ENCODE measurements around the gene NPAS3.

The NPAS3 gene

DNA sequence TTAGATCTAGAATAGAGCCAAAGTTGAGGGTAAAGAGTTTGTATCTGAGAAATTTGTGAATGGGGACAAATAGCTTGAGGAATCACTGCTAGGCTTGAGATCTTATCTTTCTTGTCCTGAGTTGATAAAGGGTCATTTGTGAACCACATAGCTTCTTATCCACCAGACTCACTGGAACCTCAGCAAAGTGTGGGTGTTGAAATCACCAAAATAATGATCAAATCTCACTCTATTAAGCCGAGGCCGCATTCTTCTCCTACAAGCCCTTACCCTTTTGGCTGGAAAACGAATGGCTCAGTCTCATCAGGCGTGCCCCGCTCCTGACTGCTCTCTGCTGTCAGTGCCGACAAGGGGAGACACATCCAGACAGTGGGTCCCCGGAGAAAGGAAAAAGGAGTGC, 771.6 kb downstream of the NPAS3 start:
- DNase-seq (ENCODE audit: low read depth in 2 of 2): no peak

DNA sequence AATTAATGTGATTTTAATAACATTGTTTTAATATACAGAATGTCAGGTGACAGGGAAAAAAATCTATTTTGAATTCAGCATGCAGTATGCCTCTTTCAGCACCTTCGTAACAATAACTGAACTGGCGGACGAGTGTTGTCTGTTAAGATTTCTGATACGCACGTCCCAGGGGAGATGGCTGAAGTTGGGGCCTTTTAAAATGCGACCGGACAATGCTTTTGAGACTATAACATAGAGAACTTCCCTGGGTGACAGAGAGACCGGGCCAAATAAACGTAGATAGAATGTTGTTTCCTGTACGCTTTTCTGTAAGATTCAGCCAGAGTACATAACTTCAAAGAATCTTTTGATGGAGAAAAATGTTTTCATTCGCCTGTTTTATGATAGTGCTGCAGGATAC, 772.5 kb downstream of the NPAS3 start:
- DNase-seq (ENCODE audit: low read depth in 2 of 2): no peak

DNA sequence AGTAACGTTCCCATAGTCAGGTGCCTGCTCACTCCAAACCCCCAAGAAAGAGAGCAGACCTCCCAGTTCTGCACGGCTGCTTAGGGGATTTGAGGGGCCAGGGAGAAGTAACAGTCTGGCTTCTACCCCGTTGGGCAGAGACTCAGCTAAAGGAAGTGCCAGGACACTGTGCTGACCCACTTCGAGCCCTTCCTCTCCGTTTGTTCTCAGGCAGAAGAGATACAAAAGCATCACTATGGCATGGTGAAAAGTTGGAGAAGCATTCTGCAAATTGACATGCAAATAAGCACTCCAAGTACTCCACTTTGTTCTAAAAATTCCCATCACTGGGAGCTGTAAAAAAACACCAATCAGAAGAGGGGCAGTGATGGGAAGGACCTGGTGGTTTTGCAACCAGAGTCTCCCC, 773.1 kb downstream of the NPAS3 start:
- DNase-seq (ENCODE audit: low read depth in 2 of 2): no peak

DNA sequence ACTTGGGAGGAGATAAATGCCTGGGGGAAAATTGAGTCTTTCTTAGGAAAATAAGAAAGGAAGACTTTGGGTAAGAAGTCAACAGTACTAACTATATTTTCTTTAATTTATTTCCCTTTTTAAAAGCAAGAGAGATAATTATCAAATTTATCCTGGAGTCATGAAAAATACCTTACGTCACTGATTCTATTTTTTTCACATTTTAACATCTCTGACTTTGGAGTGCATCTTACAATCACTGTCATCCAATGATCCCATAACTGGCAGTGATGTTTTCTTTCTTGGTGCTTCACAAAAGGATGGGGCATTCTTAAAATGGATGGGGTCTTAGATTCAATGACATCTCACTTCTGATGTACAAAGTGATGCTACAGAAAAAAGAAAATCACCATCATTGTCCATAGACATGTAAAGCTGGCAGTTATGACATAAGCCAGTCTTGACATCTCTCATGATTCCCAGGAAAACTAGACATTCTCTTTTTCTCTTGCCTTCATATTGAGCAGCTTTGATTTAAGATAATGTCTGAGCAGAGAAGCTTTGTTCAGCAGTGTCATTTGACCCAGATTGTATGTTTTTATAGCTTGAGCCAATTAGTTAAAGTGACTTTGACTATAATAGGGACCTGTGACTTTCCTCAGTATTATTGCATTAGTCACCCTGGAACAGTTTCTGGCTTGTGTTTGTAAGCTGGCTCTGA, 776.0 kb downstream of the NPAS3 start:
- DNase-seq (ENCODE audit: low read depth in 2 of 2): no peak

DNA sequence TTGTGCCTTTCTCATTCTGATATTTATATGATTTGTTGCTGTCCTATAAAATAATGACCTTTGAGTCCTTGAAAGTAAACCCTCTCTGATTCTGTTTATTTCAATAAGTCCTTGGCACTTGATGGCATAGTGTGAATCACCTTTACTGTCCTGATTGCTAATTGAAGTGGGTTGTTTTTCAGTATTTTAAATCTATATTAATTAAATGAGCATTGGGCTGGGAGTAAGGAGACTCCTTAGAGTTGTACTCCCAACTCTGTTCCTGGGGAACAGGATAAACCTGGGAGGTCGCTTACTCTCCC, 776.5 kb downstream of the NPAS3 start:
- no peak for DNase-seq (ENCODE audit: low read depth in 2 of 2)

DNA sequence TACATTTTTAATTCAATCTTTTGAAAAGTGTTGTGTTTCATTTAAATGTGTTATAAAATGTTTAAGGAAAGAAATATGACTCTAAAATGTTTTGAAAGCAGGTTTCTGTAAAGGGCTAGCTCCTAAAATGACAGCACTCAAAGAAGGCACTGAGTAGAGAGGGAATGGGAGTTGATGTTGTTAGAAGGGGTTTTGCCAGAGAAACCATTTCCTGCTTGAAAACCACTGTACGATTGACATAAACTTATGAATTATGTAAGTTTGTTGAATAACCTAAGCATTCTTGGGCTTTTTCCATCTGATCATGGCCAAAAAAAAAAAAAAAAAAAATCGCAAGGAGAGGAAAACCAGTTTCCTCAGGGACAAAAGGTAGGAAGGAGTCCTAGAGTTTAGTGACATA, 778.2 kb downstream of the NPAS3 start:
- DNase-seq (ENCODE audit: low read depth in 2 of 2): no peak

DNA sequence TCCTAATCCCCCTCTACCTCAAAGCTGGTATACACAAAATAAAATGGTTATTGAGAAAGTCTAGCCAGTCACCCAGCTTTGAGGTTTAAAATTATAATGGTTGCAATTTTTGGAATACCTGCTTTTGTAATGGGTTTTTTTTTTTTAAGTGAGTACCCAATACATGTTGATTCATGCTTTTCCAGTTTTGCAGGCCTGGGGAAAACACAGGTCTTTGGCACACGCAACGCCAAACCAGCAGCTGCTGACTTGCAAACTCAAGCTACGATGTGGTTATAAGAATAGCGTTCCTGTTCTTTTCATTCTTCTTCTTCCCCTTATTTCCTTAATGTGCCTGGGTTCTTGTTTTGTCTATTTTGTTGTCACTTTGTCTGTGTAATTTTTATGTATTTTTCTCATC, 779.2 kb downstream of the NPAS3 start:
- no peak for DNase-seq (ENCODE audit: low read depth in 2 of 2)

DNA sequence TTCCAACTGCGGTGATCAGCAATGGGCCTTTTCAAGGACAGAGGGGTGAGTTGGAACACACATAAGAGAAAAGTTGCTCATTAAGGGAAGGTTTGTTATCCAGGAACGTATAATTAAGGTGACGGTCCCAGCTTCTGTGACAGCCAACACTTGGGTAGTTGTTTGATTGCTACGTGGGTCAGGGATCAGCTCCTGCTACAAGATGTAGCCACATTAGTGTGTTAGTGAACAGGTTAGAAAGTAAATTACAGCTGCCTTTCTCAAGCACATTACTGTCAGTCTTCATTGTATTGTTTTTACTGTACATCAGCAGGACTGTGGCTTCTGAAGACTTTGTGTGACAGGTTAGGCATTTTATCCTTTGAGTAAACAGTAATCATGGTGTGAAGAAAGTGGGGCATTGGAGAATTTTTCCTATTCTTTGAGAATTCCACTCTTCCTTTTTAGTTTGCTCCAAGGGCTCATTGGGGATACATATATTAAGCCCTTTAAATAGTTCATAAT, 781.7 kb downstream of the NPAS3 start:
- DNase-seq (ENCODE audit: low read depth in 2 of 2): no peak

DNA sequence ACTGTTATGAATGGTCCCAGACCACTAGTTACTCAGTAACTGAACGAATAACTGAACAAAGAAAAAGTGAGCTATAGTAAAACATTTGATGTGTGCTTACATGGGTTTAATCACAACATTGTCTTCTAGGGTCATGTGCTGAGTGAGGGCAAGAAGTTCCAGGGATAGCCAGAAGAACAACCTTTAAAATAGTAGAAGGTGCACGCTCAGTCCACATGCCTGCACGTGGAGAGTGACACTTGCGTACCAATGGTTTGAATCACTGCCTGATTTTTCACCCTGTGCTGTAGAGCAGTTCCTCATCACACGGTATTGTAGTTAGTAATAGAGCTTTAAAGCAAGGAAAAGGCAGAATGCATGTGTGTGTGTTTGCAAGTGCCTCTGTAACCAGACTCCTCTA, 788.0 kb downstream of the NPAS3 start:
- DNase-seq (ENCODE audit: low read depth in 2 of 2): no peak

DNA sequence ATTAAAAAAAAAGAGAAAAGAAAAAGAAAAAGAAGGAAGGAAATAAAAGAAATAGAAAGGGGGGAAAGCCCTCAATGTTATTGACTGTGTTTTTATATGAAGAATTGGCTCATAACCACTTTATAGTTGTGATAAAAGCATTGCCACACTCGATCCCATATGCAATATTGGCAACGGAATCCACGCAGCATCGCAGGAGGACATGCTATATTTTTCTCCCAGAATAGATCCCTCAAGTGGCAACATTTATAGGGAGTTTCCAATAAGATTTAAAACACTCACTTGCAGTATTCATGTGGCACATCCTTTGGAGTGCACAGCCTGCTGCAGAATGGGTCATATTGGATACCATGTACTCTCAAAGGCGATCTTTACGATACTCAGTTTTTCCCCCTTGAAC, 788.9 kb downstream of the NPAS3 start:
- DNase-seq (ENCODE audit: low read depth in 2 of 2): no peak

DNA sequence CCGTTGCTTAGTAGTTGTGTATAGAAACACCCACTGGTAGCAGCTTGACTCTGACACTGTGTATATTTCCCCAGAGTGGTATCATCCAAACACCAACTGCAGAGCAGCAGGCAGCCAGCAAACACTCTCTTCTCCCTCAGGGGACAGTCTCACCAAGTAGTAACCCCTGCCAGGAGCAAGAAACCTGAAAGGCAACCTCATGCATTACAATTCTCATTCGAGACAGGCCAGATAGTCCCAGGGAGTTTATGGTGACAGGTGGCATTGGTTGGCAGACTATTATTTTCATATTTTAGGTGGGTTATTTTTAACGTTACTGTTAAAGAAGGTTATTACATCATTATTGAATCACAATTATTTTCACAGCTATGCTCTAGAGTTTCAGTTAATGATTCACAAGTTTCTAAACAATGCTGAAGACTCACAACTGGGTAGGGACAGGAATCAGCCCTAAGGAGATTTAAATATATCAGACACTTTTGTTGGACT, 789.4 kb downstream of the NPAS3 start:
- DNase-seq (ENCODE audit: low read depth in 2 of 2): no peak

DNA sequence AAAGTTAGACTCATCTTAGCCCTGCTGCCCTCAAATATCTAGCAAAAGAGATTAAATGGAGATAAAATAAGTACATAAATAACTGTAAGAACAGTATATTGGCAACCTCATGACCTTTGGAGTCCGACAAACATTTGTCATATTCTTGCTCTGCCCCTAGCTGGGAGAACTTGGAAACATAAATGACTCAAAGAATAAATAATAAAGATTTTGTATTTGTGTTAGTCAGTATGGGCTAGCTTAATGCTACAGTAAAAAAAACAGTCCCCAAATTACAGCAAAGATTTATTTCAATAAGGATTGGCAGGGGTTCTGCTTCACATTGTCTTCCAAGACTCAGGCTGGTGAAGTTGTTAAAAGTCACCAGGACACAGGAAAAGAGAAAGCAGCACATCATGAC, 791.5 kb downstream of the NPAS3 start:
- no peak for DNase-seq (ENCODE audit: low read depth in 2 of 2)

DNA sequence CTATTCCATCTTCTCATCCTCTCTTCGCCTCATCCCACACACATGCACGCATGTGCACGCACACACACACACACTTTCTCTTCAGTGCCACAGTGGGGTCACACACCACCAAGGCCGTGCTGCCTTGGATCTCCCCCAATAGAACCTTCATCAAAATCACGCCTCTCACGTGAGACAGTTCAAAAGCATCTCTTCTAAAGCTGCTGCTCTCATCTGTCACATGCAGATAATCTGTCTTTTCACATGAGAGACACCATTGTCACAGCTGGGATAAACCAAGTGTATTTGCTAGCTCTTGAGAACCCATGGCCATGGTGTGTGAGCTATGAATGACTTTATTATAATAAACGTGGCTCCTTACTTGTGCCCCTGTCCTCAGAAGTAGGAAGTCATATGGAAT, 793.5 kb downstream of the NPAS3 start:
- no peak for DNase-seq (ENCODE audit: low read depth in 2 of 2)

DNA sequence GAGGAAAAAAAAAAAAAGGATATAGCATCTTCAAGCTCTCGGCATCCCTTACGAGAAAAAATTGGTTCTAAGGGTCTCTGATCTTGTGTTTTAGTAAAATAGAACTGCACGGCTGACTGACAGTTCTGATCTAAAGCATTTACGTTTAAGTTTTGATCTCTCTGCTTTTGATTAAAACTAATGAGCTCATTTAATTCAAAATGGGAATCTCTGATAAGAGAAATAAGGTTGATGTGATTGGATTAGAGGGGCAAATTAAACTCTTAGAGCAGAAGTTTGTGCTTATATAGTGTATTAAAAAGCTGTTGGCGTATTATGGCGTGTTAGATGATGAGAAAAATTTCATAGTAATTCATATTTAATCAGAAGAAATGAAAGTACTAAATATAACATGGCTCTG, 794.6 kb downstream of the NPAS3 start:
- DNase-seq (ENCODE audit: low read depth in 2 of 2): no peak

DNA sequence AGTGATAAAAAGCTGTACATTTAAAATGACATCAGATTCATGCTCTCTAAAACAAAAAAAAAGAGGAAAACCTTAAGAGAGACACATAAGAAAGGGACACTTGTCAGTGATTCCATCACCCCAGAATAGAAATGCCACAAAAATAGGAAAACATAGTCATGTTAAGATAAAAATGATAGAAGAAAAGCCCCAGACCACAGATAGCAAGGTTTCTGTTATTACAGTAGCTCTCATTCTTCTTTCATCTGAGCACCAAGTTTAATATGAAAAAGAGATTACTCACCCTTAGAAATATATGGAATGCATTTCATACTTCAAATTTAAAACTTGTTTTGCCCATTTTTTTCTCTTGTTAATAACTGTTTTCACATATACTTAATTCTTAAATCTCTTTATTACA, 795.0 kb downstream of the NPAS3 start:
- no peak for DNase-seq (ENCODE audit: low read depth in 2 of 2)

DNA sequence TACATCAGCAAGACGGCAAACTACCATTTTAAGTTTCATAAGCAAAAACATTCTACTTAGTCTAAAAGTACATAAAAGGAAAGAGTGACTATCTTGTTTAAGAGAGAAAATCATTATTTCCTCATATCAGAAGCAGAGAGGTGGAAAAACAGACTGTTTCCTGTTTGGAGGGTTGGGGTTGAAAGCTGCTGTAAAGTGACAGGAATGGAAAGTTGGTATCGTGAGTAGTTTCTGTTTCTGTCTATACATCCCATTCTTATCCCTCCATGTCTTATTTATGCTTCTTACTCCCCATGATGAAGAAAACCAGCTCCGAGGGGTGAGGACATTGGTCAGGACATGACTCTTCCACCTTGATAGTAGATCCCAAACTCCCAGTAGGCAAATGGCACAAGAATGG, 795.7 kb downstream of the NPAS3 start:
- DNase-seq (ENCODE audit: low read depth in 2 of 2): no peak

DNA sequence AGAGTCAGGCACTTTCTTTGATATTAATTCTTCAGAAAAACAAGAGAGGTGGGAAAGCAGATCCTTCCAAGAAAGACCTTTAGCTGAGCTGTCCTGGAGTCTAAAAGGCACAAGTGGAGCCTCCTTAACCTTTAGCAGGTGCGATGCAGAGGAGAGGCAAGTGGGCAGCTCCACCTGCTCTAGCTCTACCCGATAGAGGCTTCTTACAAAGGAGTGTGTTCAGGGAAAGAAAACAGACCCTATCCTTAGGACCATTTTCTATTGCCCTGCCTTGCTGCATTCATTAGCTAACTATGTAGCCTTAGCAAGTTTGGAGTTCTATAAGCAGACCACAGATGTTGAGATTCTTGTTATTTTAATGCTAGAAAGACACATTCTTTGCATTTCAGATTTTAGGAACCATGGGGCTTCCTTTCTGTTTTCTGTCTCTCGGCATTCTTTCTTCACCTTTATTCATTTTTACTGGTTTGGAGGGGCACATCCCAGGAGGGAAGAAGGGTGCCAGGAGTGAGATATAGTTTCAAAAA, 797.7 kb downstream of the NPAS3 start:
- no peak for DNase-seq (ENCODE audit: low read depth in 2 of 2)

DNA sequence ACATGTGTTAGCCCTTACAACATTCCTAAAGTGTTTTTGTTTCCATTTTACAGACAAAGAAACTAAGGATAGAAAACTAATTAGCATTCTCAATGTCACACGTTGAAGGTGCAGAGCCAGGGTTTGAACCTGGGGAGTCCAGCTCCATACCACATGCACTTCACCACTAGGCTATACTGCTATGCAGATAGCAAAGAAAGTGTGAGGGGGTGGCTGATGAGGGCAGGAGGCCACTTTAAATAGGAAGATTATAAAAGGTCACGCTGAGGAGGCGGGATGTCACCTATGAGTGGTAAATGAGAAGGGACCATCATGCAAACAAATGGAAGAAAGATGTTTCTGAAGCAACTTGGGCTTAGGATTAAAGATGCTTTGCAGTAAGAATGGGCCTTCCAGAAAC, 798.3 kb downstream of the NPAS3 start:
- no peak for DNase-seq (ENCODE audit: low read depth in 2 of 2)

DNA sequence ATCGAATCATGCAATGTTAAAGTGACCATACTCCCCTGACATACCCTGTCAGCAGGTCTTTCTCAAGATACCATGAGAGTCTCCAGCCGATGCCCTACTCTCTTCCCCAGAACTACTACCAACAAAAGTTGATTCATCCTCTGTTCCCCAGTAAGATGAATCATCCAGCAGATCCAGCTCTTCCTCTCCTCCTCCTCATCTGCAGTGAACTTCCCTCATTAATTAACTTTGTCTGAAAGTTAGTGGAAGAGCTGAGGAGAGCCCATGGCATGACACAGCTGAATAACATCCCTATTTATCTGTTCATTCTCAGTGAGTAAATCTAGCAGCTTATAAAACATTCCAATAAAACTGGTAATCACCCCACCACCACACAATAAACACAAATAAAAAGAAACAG, 798.8 kb downstream of the NPAS3 start:
- no peak for DNase-seq (ENCODE audit: low read depth in 2 of 2)

DNA sequence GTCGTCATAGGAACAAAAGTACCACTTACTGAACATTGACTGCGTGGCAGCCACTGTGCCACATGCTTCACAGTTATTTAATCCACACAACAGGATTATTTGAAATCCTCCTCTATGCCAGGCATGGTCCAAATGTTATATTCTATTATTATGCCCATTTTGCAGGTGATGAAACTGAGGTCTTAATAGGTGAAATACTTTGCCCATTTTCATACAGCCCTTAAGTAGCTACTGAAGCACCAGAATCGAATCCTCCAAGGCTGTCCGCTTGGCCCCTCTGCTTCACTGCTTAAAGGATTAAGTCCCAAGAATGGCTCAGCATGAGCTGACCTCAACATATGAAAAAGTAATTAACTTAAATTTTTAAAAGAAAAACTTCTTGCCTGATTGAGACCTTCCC, 799.4 kb downstream of the NPAS3 start:
- DNase-seq (ENCODE audit: low read depth in 2 of 2): no peak

DNA sequence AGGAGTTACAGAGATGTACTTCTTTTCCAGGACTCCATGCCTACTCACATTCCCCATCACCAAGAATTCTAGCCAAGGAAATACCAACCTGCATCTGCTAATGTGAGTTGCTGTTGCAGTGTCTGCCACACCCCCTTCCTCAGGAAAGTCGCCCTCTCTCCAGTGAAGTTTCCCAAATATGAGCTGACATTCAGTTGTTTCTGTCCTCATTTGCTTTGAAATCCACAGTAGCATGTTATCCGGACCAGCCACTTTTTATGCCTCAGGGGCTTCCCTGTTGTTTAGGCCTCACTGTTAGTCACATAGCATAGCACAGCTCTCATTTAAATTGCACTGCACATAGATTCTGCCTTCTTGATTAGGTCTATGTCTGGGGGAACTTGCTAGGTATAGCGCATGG, 799.8 kb downstream of the NPAS3 start:
- DNase-seq (ENCODE audit: low read depth in 2 of 2): no peak

DNA sequence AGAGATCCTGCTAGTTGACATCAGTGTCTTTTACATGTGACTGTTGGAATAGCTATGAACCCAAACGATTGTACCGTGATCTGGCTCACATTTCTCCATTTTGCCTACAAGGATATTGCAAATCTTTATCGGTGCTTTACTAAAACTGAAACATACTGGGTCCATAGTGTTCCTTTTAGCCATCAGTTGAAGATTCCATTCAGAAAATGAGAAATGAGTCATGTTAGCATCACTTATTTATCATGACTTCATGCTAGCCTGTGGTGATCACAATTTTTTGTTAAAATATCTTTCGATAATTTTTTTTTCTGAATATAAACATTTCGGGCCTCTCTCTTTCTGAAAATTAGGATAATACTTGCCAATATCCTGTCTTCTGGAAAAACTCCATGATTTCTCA, 801.9 kb downstream of the NPAS3 start:
- no peak for DNase-seq (ENCODE audit: low read depth in 2 of 2)

DNA sequence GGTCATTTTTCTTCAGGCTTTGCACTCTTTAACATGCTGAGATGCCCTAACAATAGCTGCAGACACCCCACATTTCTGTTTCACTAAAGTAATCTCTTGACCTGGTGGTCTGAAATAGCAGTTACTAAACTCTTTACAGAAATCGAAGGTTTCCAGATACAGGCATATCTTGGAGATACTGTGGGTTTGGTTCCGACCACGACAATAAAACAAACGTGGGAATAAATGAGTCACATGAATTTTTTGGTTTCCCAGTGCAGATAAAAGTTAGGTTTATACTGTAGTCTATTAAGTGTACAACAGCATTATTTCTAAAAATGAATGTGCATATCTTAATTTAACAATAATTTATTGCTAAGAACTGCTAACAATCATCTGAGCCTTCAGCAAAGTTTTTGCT, 803.5 kb downstream of the NPAS3 start:
- no peak for DNase-seq (ENCODE audit: low read depth in 2 of 2)

DNA sequence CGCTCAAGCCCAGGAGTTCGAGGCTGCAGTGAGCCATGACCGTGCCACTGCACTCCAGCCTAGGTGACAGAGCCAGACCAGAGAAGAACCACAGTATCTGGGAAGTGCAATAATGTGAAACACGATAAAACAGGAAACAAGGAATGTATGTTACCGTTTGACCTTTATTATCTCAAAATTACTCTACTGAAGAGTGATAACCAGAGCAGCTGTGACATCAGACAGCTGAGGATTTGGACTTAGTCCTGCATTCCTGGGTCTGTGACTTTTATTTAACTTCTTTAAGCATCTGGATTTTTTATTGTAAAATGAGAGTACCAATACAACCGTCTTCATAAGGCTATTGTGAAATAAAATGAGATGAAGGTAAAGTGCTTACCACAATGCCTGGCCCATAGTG, 806.5 kb downstream of the NPAS3 start:
- no peak for DNase-seq (ENCODE audit: low read depth in 2 of 2)
